ENCODE results near the gene LRWD1.
"Not testable (repeated sequence)": the region's sequence is repeated elsewhere in the genome, so short reads cannot be mapped to it uniquely, and the experiment has no call there.

GRCh38 chr7:102498321-102498720, 33.5 kb downstream of the LRWD1 start:
- TF ChIP-seq POLR2A, POLR2AphosphoS5, EP300 (IDR thresholded peaks at IDR 0.05): not testable (repeated sequence)
- TF ChIP-seq, protein P1, sequence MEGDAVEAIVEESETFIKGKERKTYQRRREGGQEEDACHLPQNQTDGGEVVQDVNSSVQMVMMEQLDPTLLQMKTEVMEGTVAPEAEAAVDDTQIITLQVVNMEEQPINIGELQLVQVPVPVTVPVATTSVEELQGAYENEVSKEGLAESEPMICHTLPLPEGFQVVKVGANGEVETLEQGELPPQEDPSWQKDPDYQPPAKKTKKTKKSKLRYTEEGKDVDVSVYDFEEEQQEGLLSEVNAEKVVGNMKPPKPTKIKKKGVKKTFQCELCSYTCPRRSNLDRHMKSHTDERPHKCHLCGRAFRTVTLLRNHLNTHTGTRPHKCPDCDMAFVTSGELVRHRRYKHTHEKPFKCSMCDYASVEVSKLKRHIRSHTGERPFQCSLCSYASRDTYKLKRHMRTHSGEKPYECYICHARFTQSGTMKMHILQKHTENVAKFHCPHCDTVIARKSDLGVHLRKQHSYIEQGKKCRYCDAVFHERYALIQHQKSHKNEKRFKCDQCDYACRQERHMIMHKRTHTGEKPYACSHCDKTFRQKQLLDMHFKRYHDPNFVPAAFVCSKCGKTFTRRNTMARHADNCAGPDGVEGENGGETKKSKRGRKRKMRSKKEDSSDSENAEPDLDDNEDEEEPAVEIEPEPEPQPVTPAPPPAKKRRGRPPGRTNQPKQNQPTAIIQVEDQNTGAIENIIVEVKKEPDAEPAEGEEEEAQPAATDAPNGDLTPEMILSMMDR (IDR thresholded peaks at IDR 0.05) = not testable (repeated sequence)
